ENCODE data around the gene ALDH7A1. TPM values are rescaled to one million over a fixed set of nuclear protein-coding genes. Genes with fewer than 3 reads are reported as not detected.
"Not testable (repeated sequence)": the region's sequence is repeated elsewhere in the genome, so short reads cannot be mapped to it uniquely, and the experiment has no call there.

The ALDH7A1 gene
- polyA plus RNA-seq, 4 donors = 18.1 to 66.2 (median 31.9) TPM

GRCh38 chr5:126603402-126603991 lies 8.5 kb upstream of the ALDH7A1 start:
- DNase-seq (no peak), FAIRE-seq (no peak)
- Histone ChIP-seq H3K27ac (ENCODE audit: low read depth in 1 of 3, low read length in 2 of 3) (no peak overlapping the region), H3K4me1 (ENCODE audit: control insufficient read depth in 3 of 3, insufficient read depth in 2 of 3, low read depth in 1 of 3, low read length in 2 of 3) (peaks cover 0 to 10% (median 7%) of the 10 kb centered on the region in 3 donors), H3K27me3 (ENCODE audit: control insufficient read depth in 3 of 3, insufficient read depth in 3 of 3, low read length in 3 of 3) (no peaks in the 10 kb centered on the region), H3K9me3 (ENCODE audit: control insufficient read depth in 2 of 2, insufficient read depth in 1 of 2, low read depth in 1 of 2, low read length in 1 of 2) (peaks cover 0 to 3% of the 10 kb centered on the region in 2 donors), H3K4me3 (ENCODE audit: low read depth in 1 of 3, low read length in 3 of 3) (no peak overlapping the region), H3K36me3 (ENCODE audit: control insufficient read depth in 3 of 3, insufficient read depth in 2 of 3, low read depth in 1 of 3, low read length in 3 of 3) (peaks cover 5 to 29% (median 6%) of the 10 kb centered on the region in 3 donors)
- WGBS, 3 donors = 78 to 88% (median 87%) methylated on average over 6 of the region's 6 CpGs

DNA sequence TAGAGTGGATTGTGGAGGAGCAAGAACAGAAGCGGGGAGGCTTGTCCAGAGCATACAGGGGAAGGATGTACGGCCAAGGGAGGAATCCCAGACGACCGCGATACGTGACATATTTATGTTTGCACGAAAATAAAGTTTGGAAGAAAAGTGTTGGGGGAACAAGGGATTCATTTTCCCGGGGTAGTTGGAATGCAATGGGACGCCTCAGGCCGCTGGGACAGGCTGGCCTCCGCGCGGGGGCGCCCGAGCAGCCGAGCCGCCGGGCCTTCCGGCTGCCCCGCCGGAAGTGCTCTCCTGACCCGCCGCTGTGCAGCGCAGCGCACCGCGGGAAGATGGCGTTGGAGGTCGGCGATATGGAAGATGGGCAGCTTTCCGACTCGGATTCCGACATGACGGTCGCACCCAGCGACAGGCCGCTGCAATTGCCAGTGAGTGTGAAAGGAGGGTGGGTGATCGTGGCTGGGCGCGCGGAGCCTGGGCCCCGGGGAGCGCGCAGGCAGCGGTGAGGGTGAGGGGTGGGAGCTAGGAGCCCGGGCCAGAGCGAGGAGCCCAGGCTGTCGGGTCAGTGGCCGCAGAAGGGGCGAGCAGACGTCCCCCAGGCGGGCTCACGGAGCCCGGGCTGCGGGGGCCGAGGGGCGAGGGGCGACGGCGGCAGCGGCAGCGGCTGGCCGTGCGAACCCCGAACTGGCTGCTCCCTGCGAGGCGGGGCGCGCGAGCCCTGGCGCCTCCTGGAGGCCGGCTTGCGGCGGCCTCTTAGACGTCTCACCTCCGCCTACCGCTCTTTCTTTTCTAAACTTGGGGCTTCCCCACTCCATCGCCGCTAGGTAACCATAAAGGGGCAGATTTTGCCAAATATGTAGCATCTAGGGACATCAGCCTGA lies 5.9 kb upstream of the ALDH7A1 start, which contains the start of gene PHAX:
Gene PHAX, plus strand, starts transcription at position 317 of the 881 bp plus-strand sequence. Its CDS starts 16 bp downstream, at position 333.
- WGBS, 3 donors = 1 to 2% (median 2%) methylated on average over 71 to 79 of the region's 79 CpGs
- Histone ChIP-seq H3K9me3 (ENCODE audit: control insufficient read depth in 2 of 2, insufficient read depth in 1 of 2, low read depth in 1 of 2, low read length in 1 of 2) (peaks cover 0 to 3% of the 10 kb centered on the region in 2 donors), H3K27me3 (ENCODE audit: control insufficient read depth in 3 of 3, insufficient read depth in 3 of 3, low read length in 3 of 3) (no peaks in the 10 kb centered on the region), H3K36me3 (ENCODE audit: control insufficient read depth in 3 of 3, insufficient read depth in 2 of 3, low read depth in 1 of 3, low read length in 3 of 3) (peaks cover 5 to 17% (median 6%) of the 10 kb centered on the region in 3 donors), H3K4me3 (ENCODE audit: low read depth in 1 of 3, low read length in 3 of 3) (peak within 1 kb of the TSS; percentile 83 to 97 (median 97)), H3K27ac (ENCODE audit: low read depth in 1 of 3, low read length in 2 of 3) (peak within 1 kb of the TSS; percentile 60 to 82 (median 73)), H3K4me1 (ENCODE audit: control insufficient read depth in 3 of 3, insufficient read depth in 2 of 3, low read depth in 1 of 3, low read length in 2 of 3) (peaks cover 0 to 10% (median 7%) of the 10 kb centered on the region in 3 donors)
- FAIRE-seq = no peak
- DNase-seq = peak; percentile 81 to 92

DNA sequence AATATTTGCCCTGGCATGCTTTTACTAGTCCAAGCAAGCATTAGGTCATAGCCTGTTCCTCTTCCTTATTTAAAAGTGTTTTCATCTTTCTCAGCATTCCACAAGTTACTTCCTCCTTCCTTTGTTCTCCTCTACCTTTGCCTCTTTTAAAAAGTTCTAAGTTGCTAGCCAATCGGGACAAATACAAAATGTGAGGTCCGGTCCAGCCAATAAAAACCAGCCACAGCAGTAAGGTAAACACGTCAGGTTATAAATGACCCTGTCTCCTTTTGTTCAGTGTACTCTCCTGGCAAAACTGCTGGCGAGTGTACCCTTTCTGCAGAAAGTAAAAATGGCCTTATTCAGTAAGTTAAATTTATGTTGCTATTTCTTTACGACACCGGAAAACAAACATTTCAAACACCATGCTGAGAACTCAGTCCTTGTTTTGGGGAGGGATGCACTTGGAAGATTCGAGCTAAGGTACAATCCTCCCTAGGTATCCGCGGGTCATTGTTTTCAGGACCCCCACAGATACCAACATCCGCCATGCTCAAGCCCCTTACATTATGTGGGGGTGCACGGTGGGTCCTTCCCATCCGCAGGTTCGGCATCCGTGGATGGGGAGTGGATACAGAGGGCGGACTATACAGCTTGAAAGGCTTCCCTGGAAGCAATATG lies 5.1 kb upstream of the ALDH7A1 start:
- H3K4me3 ChIP-seq (ENCODE audit: low read depth in 1 of 3, low read length in 3 of 3) = peak overlapping the region in 1 of 3 donors; percentile 97
- peak overlapping the region in 2 of 3 donors; percentile 36 to 67 for H3K27ac ChIP-seq (ENCODE audit: low read depth in 1 of 3, low read length in 2 of 3)
- DNase-seq = peak in 1 of 2 donors; percentile 3
- H3K9me3 ChIP-seq (ENCODE audit: control insufficient read depth in 2 of 2, insufficient read depth in 1 of 2, low read depth in 1 of 2, low read length in 1 of 2); FAIRE-seq; H3K27me3 ChIP-seq (ENCODE audit: control insufficient read depth in 3 of 3, insufficient read depth in 3 of 3, low read length in 3 of 3): not testable (repeated sequence)
- peaks cover 3 to 13% (median 6%) of the 10 kb centered on the region in 3 donors for H3K36me3 ChIP-seq (ENCODE audit: control insufficient read depth in 3 of 3, insufficient read depth in 2 of 3, low read depth in 1 of 3, low read length in 3 of 3)
- 52 to 66% (median 65%) methylated on average over 15 of the region's 15 CpGs for WGBS, 3 donors
- peaks cover 0 to 10% (median 5%) of the 10 kb centered on the region in 3 donors for H3K4me1 ChIP-seq (ENCODE audit: control insufficient read depth in 3 of 3, insufficient read depth in 2 of 3, low read depth in 1 of 3, low read length in 2 of 3)

GRCh38 chr5:126599499-126599898 lies 4.5 kb upstream of the ALDH7A1 start:
- no peaks in the 10 kb centered on the region for H3K27me3 ChIP-seq (ENCODE audit: control insufficient read depth in 3 of 3, insufficient read depth in 3 of 3, low read length in 3 of 3)
- no peak overlapping the region for H3K27ac ChIP-seq (ENCODE audit: low read depth in 1 of 3, low read length in 2 of 3)
- 94 to 99% (median 97%) methylated on average over 7 of the region's 7 CpGs for WGBS, 3 donors
- no peak overlapping the region for H3K4me3 ChIP-seq (ENCODE audit: low read depth in 1 of 3, low read length in 3 of 3)
- no peak for FAIRE-seq
- no peak for DNase-seq
- H3K9me3 ChIP-seq (ENCODE audit: control insufficient read depth in 2 of 2, insufficient read depth in 1 of 2, low read depth in 1 of 2, low read length in 1 of 2) = peaks cover 0 to 3% of the 10 kb centered on the region in 2 donors
- peaks cover 0 to 9% (median 3%) of the 10 kb centered on the region in 3 donors for H3K36me3 ChIP-seq (ENCODE audit: control insufficient read depth in 3 of 3, insufficient read depth in 2 of 3, low read depth in 1 of 3, low read length in 3 of 3)
- H3K4me1 ChIP-seq (ENCODE audit: control insufficient read depth in 3 of 3, insufficient read depth in 2 of 3, low read depth in 1 of 3, low read length in 2 of 3) = peaks cover 0 to 10% (median 5%) of the 10 kb centered on the region in 3 donors

GRCh38 chr5:126597156-126597555 lies 2.1 kb upstream of the ALDH7A1 start:
- FAIRE-seq (no peak), DNase-seq (peak; percentile 5 to 7)
- WGBS, 3 donors = 76 to 87% (median 86%) methylated on average over 4 of the region's 4 CpGs
- H3K9me3 ChIP-seq (ENCODE audit: control insufficient read depth in 2 of 2, insufficient read depth in 1 of 2, low read depth in 1 of 2, low read length in 1 of 2) = peaks cover 0 to 3% of the 10 kb centered on the region in 2 donors
- no peak overlapping the region for H3K4me3 ChIP-seq (ENCODE audit: low read depth in 1 of 3, low read length in 3 of 3)
- peaks cover 2 to 20% (median 8%) of the 10 kb centered on the region in 3 donors for H3K4me1 ChIP-seq (ENCODE audit: control insufficient read depth in 3 of 3, insufficient read depth in 2 of 3, low read depth in 1 of 3, low read length in 2 of 3)
- no peaks in the 10 kb centered on the region for H3K36me3 ChIP-seq (ENCODE audit: control insufficient read depth in 3 of 3, insufficient read depth in 2 of 3, low read depth in 1 of 3, low read length in 3 of 3)
- no peak overlapping the region for H3K27ac ChIP-seq (ENCODE audit: low read depth in 1 of 3, low read length in 2 of 3)
- no peaks in the 10 kb centered on the region for H3K27me3 ChIP-seq (ENCODE audit: control insufficient read depth in 3 of 3, insufficient read depth in 3 of 3, low read length in 3 of 3)

- peaks cover 2 to 16% (median 8%) of the 10 kb centered on the region in 3 donors for H3K4me1 ChIP-seq (ENCODE audit: control insufficient read depth in 3 of 3, insufficient read depth in 2 of 3, low read depth in 1 of 3, low read length in 2 of 3)
- no peaks in the 10 kb centered on the region for H3K27me3 ChIP-seq (ENCODE audit: control insufficient read depth in 3 of 3, insufficient read depth in 3 of 3, low read length in 3 of 3)
- 63 to 68% (median 65%) methylated on average over 21 to 22 of the region's 22 CpGs for WGBS, 3 donors
- FAIRE-seq = no peak
- H3K27ac ChIP-seq (ENCODE audit: low read depth in 1 of 3, low read length in 2 of 3) = peak overlapping the region in 2 of 3 donors; percentile 69 to 83
- DNase-seq = no peak
- peaks cover 0 to 3% of the 10 kb centered on the region in 2 donors for H3K9me3 ChIP-seq (ENCODE audit: control insufficient read depth in 2 of 2, insufficient read depth in 1 of 2, low read depth in 1 of 2, low read length in 1 of 2)
- H3K4me3 ChIP-seq (ENCODE audit: low read depth in 1 of 3, low read length in 3 of 3) = peak overlapping the region in 2 of 3 donors; percentile 75 to 92
- peaks cover 0 to 8% (median 2%) of the 10 kb centered on the region in 3 donors for H3K36me3 ChIP-seq (ENCODE audit: control insufficient read depth in 3 of 3, insufficient read depth in 2 of 3, low read depth in 1 of 3, low read length in 3 of 3)
These were observed 566 bp upstream of the ALDH7A1 start for GRCh38 chr5:126595486-126596083.

GRCh38 chr5:126591549-126591948 lies 3.5 kb downstream of the ALDH7A1 start:
- 82 to 98% (median 94%) methylated on average over 1 of the region's 1 CpG for WGBS, 3 donors
- DNase-seq (no peak), FAIRE-seq (no peak)
- Histone ChIP-seq H3K4me3 (ENCODE audit: low read depth in 1 of 3, low read length in 3 of 3) (no peak overlapping the region), H3K4me1 (ENCODE audit: control insufficient read depth in 3 of 3, insufficient read depth in 2 of 3, low read depth in 1 of 3, low read length in 2 of 3) (peaks cover 2 to 12% (median 3%) of the 10 kb centered on the region in 3 donors), H3K27me3 (ENCODE audit: control insufficient read depth in 3 of 3, insufficient read depth in 3 of 3, low read length in 3 of 3) (no peaks in the 10 kb centered on the region), H3K9me3 (ENCODE audit: control insufficient read depth in 2 of 2, insufficient read depth in 1 of 2, low read depth in 1 of 2, low read length in 1 of 2) (peaks cover 0 to 6% of the 10 kb centered on the region in 2 donors), H3K27ac (ENCODE audit: low read depth in 1 of 3, low read length in 2 of 3) (no peak overlapping the region), H3K36me3 (ENCODE audit: control insufficient read depth in 3 of 3, insufficient read depth in 2 of 3, low read depth in 1 of 3, low read length in 3 of 3) (peaks cover 0 to 35% (median 2%) of the 10 kb centered on the region in 3 donors)
